SU-DHL-6 (cell line): Measurements from ENCODE around the gene CLCNKA.

Experiments used
- EZH2phosphoT487 ChIP-seq: fragments of 200-600 bp; sonication (generic), shearing (Covaris generic); conservative IDR thresholded peaks from 2 replicates; pipeline ENCODE4 v1.6.1; 2018; ENCODE audit warnings: mild to moderate bottlenecking, antibody characterized with exemption, low read length, moderate library complexity, mixed read lengths
- TF ChIP-seq, protein P1 (sequence below): fragments of 200-600 bp; sonication (generic); IDR thresholded peaks from one replicate; pipeline ENCODE4 v1.5.1; 2017; ENCODE audit warnings: antibody characterized with exemption, mild to moderate bottlenecking, low read length, moderate library complexity; ENCODE audit not compliant: insufficient read depth, poor library complexity, severe bottlenecking

DNA sequence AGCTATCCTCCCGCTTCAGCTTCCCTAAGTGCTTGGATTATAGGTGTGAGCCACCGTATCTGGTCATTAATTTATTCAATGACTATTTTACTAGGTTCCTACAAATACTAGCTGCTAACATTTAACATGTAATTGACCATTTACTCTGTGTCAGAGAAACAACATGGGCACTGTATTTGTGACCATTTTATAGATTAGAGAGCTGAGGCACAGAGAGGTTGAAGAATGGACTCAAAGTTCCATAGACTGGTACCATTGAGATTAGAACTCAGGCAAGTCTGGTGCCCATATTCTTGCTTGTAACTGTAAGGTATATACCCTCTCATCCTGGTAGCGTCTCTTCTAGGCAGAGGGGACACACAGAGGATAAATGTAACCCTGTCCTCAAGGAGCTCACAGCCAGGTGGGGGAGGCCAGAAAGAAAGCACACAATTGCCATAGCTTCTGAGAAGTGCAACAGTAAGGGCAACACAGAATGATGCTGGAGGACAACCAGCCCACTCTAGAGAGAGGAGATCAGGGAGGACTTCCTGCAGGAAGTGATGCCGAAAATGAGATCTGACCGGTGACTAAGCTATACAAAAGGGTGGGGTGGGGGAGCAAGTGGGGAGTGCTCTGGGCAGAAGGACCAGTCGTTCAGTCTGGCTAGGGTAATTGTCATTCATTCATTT is 14.0 kb upstream of the CLCNKA start:
- TF ChIP-seq, protein P1, sequence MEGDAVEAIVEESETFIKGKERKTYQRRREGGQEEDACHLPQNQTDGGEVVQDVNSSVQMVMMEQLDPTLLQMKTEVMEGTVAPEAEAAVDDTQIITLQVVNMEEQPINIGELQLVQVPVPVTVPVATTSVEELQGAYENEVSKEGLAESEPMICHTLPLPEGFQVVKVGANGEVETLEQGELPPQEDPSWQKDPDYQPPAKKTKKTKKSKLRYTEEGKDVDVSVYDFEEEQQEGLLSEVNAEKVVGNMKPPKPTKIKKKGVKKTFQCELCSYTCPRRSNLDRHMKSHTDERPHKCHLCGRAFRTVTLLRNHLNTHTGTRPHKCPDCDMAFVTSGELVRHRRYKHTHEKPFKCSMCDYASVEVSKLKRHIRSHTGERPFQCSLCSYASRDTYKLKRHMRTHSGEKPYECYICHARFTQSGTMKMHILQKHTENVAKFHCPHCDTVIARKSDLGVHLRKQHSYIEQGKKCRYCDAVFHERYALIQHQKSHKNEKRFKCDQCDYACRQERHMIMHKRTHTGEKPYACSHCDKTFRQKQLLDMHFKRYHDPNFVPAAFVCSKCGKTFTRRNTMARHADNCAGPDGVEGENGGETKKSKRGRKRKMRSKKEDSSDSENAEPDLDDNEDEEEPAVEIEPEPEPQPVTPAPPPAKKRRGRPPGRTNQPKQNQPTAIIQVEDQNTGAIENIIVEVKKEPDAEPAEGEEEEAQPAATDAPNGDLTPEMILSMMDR: no peak
- TF ChIP-seq EZH2phosphoT487: no peak
